ENCODE results near the gene NOXO1.

DNA sequence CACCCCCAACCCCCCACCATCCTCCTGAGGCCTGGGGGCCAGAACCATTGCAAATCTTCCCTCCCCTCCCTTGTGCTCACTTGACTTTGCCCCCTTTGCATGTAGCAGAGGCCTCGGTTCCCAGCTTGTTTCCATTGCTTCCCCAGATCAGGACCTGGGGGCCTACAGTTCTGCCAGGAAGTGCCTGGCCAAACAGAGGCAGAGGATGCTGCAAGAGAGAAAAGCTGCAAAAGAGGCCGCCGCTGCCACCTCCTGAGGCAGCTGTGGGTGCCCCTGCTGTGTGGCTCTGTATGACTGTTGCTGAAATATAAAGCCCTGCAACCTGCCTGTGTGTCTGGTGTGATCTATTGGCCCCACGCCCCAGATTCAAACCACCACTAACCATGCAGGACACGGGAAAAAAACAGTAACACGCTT is 19.6 kb downstream of the NOXO1 start:
- TF ChIP-seq, protein P1, sequence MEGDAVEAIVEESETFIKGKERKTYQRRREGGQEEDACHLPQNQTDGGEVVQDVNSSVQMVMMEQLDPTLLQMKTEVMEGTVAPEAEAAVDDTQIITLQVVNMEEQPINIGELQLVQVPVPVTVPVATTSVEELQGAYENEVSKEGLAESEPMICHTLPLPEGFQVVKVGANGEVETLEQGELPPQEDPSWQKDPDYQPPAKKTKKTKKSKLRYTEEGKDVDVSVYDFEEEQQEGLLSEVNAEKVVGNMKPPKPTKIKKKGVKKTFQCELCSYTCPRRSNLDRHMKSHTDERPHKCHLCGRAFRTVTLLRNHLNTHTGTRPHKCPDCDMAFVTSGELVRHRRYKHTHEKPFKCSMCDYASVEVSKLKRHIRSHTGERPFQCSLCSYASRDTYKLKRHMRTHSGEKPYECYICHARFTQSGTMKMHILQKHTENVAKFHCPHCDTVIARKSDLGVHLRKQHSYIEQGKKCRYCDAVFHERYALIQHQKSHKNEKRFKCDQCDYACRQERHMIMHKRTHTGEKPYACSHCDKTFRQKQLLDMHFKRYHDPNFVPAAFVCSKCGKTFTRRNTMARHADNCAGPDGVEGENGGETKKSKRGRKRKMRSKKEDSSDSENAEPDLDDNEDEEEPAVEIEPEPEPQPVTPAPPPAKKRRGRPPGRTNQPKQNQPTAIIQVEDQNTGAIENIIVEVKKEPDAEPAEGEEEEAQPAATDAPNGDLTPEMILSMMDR (IDR thresholded peaks at IDR 0.05; ENCODE audit: poor library complexity, severe bottlenecking): no peak
- TF ChIP-seq MXI1 (conservative IDR thresholded peaks at IDR 0.05; ENCODE audit: poor library complexity, severe bottlenecking) (no peak), EZH2 (IDR thresholded peaks at IDR 0.05; ENCODE audit: borderline replicate concordance, insufficient read depth, low read length, poor library complexity, severe bottlenecking) (no peak), SMC3 (conservative IDR thresholded peaks at IDR 0.05; ENCODE audit: poor library complexity) (no peak), POLR2AphosphoS5 (IDR thresholded peaks at IDR 0.05) (no peak)

Data from neural cell (in vitro differentiated cells).